RCC 7860 (cell line): ENCODE measurements around the gene SCAMP1.
A peak's percentile ranks its signal among the peaks of the same experiment; 100 is the strongest.
"Not testable (repeated sequence)": the region's sequence is repeated elsewhere in the genome, so short reads cannot be mapped to it uniquely, and the experiment has no call there.

Source experiments
- DNase-seq: peaks from one replicate; pipeline ENCODE4 v3.0.0-alpha.2; 2015; ENCODE audit warnings: low spot score
- FAIRE-seq: peaks from 2 replicates; lab custom pipeline; 2012; peaks lifted over from hg19 to GRCh38; lab: Jason Lieb, UNC

The SCAMP1 gene

DNA sequence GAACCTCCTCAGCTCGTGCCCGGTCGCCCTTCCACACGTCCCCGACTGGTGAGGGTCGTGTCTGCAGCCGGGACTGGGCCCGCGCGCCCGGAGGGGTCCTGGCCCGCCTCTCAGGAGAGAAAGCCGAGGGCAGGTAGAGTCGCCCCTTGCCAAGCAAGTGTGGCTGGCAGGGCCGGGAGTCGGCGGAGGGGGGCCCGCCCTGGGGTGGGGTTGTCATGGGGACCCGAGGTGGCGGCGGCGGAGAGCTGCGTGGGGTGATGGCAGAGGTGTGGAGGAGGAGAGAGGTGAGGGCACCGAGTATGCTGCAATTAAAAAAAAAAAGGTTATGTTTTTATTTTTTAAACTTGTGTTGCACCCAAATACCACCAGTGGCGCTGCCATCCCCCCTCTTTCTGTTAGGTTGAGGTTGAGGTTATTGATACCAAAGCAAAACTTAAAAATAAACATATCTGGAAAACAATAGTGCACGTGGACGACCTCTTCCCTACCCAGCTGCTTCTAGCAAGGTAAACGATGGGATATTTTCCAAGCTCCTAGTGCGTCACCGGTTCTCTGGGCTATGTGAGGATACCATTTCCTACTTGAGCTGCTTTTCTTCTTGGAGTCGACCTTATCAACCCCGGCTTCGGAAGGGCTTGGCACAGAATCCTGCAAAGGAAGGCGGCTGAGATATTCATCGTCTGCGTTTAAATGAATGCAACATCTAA is 660 bp downstream of the SCAMP1 start:
- no peak for FAIRE-seq
- peak; percentile 23 for DNase-seq

DNA sequence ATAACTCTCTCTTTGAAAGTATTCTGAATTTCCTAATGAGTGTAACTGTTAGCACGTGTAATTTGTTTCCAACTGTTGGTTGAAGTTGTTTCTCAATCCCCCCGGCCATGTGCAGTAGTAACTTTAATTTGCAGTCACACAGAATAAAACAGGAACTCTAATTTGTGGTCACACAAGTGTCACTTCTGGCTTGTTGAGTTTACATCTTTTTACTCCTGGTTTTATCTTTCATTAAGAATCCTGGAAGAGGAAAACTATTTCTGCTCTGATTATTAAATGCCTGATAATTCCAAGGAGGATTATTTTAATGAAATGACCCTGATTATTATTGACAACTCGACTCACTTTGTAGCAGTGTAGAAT is 1.2 kb downstream of the SCAMP1 start:
- FAIRE-seq, result no peak
- DNase-seq, result no peak

DNA sequence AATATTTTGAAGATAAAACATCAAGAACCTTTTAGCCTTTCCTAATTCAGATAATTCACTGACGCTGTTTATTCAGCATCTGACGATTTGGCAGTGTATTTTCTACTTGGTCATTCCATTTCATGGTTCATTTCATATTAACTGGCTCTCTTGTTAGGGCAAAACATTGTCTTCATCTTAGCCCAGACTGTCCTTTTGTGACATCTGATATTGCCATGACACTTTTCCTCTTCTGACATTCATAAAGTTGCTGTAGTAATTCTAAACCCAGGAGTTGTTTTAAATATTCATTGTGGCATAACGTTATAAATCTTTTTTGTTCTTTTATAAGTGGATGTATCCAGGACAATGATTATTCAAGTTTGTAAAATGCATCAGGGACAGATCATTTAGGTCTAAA is 1.8 kb downstream of the SCAMP1 start:
- FAIRE-seq, result no peak
- peak; percentile 3 for DNase-seq

DNA sequence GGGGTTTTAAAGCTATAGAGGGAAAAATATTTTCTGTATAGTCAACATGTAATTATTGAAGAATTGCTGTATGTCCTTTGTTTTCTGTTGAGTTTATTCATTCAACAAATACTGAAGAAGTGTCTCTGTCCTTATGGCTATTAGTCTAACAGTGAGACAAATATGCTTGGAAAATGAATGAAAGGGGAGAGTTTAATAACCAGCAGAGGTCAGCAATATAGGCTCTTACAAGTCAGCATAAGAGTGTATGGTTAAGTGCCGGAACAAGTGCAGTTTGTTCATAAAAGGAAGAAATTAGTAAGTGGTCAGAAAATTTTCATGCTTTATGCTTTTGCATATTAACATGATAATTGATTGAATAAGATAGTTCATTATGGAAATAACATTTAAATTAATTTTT is 3.6 kb downstream of the SCAMP1 start:
- FAIRE-seq, result no peak
- no peak for DNase-seq

DNA sequence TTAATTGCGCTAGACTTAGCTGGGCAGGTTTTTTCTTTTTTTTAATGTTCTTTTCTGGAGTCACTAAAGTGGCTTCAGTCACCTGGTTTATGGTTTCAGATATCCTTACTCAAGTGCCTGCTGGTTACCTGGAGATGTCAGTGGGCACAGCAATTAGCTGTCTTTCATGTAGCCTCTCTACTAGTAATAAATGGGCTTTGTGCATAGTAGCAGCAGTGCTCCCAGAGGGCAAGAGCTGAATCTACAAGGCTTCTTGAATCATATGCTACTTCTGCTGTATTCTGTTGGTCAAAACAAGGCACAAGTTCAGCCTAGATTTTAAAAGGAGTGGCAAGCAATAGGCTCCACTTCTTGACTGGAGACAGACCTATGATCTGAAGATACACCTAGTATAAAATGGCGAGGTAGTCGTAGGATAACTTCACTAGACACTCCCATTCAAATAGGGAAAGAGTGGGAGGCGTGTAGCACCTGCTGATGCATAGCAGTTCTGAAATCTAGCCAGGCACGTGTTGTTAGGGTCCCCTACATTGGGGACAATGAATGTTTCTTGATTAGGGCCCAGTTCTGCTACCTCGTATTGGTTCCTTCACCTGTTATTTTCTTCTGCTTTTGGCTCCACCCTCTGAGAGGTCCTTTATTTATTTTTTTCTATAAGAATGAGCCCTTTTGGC is 7.0 kb downstream of the SCAMP1 start:
- FAIRE-seq (no peak), DNase-seq (no peak)

DNA sequence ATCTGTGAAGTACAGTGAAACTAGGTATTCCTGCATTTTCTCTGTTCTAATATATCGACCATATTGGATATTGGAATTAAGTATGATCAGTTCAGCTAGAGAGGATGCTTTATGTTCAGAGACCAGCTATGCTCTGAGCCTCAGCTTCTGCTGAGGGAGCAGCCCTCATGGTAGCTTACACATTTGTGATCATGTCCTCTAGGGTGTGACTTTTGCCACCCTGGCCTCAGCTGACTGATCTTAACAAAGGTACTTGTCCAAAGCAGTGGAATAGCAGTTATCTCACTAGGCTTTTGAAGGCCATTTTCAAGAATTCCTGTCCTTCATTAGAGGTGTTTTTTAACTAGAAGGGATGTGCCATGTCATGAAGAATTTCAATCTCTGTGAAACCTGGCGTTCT is 9.3 kb downstream of the SCAMP1 start:
- FAIRE-seq (no peak), DNase-seq (no peak)

DNA sequence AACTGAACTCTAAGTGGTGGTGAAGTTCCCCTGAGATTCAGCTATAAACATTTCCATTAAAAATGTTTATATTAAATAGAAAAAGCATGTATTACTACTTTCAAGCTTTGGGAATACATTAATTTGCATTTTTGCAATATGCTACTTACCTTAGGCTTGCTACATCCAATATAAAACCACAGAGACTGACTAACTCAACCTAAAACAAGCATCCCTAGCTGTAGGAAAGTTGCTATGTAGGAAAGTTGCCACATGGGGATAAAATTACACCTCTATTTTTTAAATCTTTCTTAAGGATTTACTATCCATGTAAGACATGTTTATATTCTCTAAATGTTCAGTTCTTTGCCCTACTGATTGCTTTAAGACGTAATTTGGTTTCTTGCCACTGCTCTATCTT is 12.8 kb downstream of the SCAMP1 start:
- no peak for FAIRE-seq

DNA sequence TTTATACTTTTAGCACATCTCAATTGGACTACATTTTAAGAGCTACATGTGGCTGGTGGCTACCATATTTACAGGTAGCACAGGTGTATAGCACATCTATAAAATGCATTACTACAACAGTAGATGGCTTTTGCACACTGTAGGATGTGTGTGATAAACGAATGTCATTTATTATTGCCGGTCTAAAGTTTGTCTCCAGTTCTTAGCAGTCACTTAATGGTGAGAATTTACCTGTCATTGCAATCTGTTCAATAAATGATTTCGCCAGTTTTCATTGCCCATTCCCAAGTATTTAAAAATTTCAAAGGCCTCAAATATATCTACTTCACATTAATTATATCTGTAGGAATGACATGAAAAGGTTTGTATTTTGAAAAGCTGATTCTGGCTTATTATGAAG is 15.9 kb downstream of the SCAMP1 start:
- FAIRE-seq, result no peak

More for the DNA sequence above, 12.8 kb downstream of the SCAMP1 start:
- DNase-seq, result no peak

DNA sequence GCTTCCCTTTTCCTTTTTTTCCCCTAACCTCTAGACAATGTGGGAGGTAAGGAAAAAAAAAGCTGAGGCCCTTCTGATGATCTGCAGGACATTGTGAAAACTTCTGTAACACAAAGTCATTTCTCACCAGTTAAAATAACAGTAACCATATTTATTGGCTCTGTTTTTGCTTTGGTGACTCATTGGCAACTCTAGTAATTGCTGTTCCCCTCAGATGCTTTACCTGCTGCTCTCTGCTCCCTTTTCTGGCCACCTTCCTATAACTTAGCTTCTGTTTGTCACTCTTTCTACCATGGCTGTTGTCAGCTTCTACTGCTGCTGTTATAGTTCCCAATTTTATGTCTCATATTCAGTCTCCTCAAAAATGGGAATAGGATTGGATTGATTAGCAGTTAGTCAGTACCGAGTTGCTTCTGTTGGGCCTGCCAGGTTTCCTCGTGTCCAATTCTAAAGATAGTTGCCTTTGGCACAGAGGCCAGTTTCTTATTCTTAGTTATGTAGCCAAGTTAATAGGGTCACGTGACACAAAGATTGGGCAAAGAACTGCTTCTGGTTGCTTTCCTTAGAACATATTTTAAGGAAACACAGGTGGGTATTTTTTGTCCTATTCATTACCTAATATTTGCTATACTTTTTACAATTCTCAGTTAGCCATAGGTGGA is 16.8 kb downstream of the SCAMP1 start:
- DNase-seq, result no peak
- no peak for FAIRE-seq

More for the DNA sequence above, 15.9 kb downstream of the SCAMP1 start:
- DNase-seq, result no peak

DNA sequence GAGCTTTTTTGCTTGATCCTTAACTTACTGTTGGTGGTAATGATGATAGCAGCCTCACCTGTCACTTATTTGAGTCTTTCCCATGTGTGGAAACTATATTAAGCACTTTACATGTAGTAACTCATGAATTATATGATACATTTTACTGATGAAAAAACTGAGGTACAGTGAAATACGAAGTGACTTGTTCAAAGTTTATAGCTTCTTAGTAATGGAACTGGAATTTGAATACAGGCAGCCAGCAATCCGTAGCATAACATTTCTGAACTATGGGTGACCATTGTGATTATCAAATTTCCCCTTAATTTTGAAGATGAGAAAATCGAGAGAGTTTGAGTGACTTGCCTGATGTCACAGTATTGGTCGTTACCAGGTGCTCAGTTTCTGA is 17.3 kb downstream of the SCAMP1 start:
- FAIRE-seq, result no peak
- DNase-seq, result no peak

DNA sequence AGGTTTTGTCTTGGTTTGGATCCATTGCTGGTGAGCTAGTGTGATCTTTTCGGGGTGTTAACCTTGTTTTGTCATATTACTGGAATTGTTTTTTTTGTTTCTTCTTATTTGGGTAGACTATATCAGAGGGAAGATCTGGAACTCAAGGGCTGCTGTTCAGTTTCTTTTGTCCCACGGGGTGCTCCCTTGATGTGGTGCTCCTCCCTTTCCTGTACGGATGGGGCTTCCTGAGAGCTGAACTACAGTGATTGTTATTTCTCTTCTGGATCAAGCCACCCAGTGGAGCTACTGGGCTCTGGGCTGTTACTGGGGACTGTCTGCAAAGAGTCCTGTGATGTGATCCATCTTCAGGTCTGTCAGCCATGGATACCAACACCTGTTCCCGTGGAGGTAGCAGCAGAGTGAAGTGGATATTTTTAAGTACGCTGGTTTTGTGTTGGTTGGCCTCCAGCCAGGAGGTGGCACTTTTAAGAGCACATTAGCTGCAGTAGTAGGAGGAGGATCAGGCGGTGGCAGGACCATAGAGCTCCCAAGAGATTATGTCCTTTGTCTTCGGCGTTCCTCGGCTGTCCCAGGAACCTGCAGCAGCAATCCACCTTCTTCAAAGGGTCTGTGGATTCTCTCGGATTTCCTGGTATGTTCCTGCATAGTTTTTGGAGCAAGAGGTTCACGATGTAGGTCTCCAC is 27.2 kb downstream of the SCAMP1 start:
- DNase-seq (no peak), FAIRE-seq (no peak)

DNA sequence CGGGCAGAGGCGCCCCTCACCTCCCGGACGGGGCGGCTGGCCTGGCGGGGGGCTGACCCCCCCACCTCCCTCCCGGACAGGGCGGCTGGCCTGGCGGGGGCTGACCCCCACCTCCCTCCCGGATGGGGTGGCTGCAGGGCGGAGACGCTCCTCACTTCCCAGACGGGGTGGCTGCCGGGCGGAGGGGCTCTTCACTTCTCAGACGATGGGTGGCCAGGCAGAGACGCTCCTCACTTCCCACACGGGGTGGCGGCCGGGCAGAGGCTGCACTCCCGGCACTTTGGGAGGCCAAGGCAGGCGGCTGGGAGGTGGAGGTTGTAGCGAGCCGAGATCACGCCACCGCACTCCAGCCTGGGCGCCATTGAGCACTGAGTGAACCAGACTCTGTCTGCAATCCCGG is 30.9 kb downstream of the SCAMP1 start:
- FAIRE-seq, DNase-seq: not testable (repeated sequence)

DNA sequence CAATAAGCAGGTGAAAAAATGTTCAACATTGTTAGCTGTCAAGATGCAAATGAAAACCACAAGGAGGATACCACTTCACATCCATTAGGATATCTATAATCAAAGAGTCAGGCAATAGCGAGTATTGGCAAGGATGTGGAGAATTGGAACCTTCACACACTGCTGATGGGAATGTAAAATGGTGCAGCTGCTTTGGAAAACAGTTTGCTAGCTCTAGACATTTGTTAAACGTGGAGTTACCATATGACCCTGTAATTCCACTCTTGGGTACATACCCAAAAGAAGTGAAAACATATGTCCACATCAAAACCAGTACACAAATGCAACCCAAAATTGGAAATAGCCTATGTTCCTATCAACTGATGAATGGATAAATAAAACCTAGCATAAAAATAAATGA is 37.4 kb downstream of the SCAMP1 start:
- FAIRE-seq (no peak), DNase-seq (no peak)

DNA sequence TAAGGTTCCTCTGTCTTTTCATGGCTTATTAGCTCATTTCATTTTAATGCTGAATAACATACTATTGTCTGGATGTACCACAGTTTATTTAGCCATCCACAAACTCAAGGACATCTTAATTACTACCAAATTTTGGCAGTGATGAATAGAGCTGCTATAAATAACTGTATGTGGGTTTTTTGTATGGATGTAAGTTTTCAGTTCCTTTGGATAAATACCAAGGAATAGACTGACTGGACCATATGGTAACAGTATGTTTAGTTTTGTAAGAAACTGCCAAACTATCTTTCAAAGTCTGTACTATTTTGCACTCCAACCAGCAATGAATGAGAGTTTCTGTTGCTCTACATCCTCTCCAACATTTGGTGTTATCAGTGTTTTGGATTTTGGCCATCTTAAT is 38.7 kb downstream of the SCAMP1 start:
- DNase-seq (no peak), FAIRE-seq (no peak)

DNA sequence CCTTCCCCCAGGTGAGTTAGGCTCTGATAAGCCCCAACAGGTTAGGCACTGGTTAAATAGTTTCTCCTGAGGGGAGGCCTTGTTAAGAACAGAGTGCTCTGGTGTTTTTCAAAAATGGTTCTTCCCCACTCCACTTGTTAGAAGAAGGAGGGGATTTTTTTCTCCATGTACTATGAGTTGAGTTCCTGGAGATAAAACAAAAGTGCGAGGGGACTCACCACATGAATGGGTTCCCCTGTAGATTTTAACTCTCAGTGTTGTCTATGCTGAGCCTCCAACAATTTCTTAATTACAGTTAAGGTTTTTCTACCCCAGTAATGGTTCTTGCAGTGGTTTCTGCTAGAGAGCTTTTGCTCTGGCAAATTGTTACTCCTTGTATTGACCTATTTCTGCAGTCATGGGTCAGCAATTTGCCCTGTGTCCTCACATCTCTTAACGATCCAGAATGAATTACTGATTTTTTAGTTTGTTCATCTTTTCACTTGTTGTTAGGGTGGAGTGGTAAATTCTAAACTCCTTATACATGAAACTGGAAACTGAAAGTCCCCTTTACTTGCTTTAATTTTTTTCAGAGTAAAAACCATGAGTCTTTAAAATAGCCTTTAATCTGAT is 44.4 kb downstream of the SCAMP1 start:
- DNase-seq (no peak), FAIRE-seq (no peak)

DNA sequence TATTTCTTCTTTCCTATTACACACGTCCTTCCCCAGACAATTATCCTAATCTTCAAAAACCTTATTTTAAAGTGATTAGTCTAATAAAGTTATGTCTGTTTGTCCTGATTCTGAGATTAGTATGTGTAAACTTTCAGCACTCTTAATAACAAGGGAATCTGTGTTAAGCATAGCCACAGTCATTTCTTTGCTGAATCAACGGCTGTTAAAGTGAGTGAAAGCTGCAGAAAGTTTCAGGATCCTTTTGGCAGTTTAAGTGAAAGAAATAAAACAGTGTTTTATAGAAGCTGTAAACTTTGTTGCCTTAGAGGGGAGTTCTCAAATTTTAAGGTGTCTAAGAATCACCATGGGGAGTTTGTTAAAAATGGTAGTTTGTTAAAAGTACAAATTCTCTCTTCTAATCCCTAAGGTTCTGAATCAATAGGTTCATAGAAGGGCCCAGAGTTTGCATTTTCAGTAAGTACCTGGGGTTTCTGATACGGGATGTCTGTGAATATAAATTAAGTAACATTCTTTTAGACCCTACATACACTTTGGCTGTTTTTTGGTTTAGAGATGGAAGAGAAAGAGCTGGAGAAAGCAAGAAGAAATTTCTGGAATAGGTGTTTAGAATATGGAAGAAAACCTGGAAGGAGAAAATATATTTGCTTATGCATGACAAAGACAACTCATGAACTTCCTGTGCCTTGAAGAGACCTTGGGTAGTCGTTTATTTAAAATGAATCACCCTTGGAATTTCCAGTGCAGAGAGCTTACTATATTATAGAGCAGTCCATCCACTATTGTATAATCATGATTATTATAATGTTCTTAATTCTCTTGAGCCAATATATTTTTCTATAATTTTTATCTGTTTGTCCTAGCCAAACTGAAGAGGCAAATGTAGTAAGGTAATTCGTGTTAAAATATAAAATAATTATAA is 45.7 kb downstream of the SCAMP1 start:
- FAIRE-seq (peak; percentile 81), DNase-seq (peak; percentile 56)

DNA sequence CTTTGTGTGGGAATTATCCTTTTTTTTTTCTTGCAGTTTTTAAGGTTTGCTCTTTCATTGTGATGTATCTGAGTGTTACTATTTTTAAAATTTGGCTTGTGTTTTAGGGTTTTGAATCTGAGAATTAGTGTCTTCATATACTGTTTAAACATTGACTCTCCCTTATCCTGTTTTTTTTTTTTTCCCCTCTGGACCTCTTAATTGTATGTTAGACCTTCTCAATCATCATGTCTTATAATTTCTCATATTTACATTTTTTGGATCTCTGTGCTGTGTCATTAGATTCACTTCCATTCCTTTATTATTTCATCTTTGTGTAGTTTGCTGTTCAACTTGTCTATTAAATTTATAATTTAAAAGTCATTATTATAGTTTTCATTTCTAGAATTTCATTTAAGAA is 47.0 kb downstream of the SCAMP1 start:
- no peak for FAIRE-seq
- DNase-seq, result no peak

DNA sequence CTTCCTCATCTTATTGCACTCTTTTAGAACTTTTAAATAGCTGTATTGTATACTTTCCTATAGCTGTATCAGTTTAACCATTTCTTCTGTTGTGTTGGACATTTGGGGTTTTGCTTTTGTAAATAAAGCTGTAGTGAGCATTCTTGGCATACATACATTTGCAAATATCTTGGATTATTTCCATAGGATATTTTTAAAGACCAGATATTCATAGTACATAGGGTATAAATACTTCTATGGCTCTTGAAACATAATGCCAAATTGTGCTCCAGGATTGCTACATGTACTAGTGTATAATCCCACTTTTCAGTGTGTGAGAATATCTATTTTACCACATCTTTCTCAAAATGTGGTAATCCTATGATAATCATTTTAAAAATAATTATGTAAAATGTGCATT is 51.2 kb downstream of the SCAMP1 start:
- DNase-seq, result no peak
- FAIRE-seq, result no peak

DNA sequence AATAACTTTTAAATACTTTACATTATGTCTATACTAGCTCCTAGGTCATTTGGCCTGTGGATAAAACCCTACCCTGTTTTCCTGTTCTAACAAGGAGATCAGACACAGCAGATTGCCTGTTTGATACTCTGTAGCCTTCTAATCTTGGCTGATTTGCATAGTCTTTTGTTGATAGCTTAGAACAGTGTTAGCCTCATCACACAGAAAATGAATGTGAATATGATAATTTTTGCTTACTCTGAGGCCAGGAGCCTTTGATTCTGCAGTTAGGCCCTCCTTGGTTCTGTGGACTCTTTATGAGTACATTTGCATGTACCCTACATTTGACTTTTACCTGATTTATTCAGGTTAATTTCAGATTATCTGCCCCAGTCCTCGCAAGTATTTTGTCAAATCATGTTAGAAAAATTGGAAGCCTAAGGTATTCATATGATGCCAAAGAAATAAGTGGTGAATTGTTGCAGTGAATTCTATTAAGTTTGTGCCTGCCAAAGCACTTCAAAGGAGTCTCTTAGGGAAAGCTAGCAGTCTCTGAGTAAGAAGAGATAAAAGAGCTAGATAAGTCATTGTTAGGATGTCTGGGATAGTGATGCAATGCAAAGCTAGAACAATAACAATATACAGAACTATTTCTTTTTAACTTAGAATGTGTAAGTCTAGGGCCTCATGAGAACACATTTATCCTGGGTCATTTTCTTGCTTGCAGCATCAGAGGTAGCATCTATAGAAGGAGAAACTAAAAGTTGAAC is 56.4 kb downstream of the SCAMP1 start:
- FAIRE-seq, result no peak
- DNase-seq, result no peak
